Prostate gland (tissue), 2 donors: ENCODE results near the gene GSG1L. TPM values are rescaled to one million over a fixed set of nuclear protein-coding genes. Genes with fewer than 3 reads are reported as not detected.

Experiments
- DNase-seq: peaks from one replicate; pipeline ENCODE4 v3.0.0-alpha.2; 2019; ENCODE audit warnings: low spot score
- H3K27ac ChIP-seq, 2 donors: fragments of 200-600 bp; sonication (generic); 2 replicates each; pipeline ENCODE4 v1.5.1; 2017 to 2019
- H3K27me3 ChIP-seq: fragments of 200-600 bp; sonication (generic); replicated peaks from 2 replicates; pipeline ENCODE4 v1.5.1; 2019; ENCODE audit not compliant: insufficient read depth
- H3K36me3 ChIP-seq, 2 donors: fragments of 200-600 bp; sonication (generic); 1 replicate in 1 of 2; 2 replicates in 1 of 2; pipeline versions ENCODE4 v1.5.1 to v1.8.1; 2017 to 2019
- H3K4me1 ChIP-seq: fragments of 200-600 bp; sonication (generic); replicated peaks from 2 replicates; pipeline ENCODE4 v1.5.1; 2019
- H3K4me3 ChIP-seq, 2 donors: fragments of 200-600 bp; sonication (generic); 2 replicates each; pipeline ENCODE4 v1.5.1; 2017 to 2019
- H3K9me3 ChIP-seq: fragments of 200-600 bp; sonication (generic); 2 replicates; pipeline ENCODE4 v1.5.1; 2017
- POLR2A ChIP-seq: fragments of 450-650 bp; IDR thresholded peaks from one replicate; pipeline ENCODE4 v1.6.1; 2016; ENCODE audit warnings: antibody characterized with exemption, mild to moderate bottlenecking
- POLR2AphosphoS5 ChIP-seq: sonication (generic); formaldehyde crosslinking; IDR thresholded peaks from one replicate; pipeline ENCODE4 v1.6.1; 2017; ENCODE audit warnings: antibody characterized with exemption
- WGBS: methylation state at CpG from one replicate; pipeline ENCODE4 v1.1.5; 2018; 5-methylcytosine and 5-hydroxymethylcytosine counted together
- intact Hi-C: fragments of 100-400 bp; cut with DNase I; formaldehyde crosslinking; loops from one replicate; pipeline ENCODE4 v1.14.2; 2022
- total RNA-seq, 2 donors: library from RNA; depleted of rRNA; stranded (reverse); fragments of >200 nt; gene quantifications; one replicate each; pipeline ENCODE4 v1.1.0, GENCODE V29; 2016
- TF ChIP-seq, protein P1 (sequence below), 4 experiments: fragments of 200-600 bp in 2 of 4; fragments of 450-650 bp in 2 of 4; sonication (generic) in 2 of 4; IDR thresholded peaks; 1 replicate in 3 of 4; 2 replicates in 1 of 4; pipeline ENCODE4 v1.5.1; 2016 to 2019; ENCODE audit warnings: antibody characterized with exemption in 4 of 4, mild to moderate bottlenecking in 2 of 4, moderate library complexity in 2 of 4

GSG1L gene
- total RNA-seq, 2 donors from 2014 or later, result 0.91 TPM; not detected in 1

GRCh38 chr16:27749547-27749875 lies 314.0 kb downstream of the GSG1L start:
- Histone ChIP-seq H3K4me1 (no peaks in the 10 kb centered on the region), H3K27ac (no peak overlapping the region), H3K27me3 (no peaks in the 10 kb centered on the region), H3K36me3 (no peaks in the 10 kb centered on the region), H3K9me3 (no peaks in the 10 kb centered on the region), H3K4me3 (no peak overlapping the region)
- TF ChIP-seq POLR2A, result no peak
- DNase-seq, result no peak
- WGBS, result 90% methylated on average over 16 of the region's 16 CpGs
- intact Hi-C loops, result no loop called here

DNA sequence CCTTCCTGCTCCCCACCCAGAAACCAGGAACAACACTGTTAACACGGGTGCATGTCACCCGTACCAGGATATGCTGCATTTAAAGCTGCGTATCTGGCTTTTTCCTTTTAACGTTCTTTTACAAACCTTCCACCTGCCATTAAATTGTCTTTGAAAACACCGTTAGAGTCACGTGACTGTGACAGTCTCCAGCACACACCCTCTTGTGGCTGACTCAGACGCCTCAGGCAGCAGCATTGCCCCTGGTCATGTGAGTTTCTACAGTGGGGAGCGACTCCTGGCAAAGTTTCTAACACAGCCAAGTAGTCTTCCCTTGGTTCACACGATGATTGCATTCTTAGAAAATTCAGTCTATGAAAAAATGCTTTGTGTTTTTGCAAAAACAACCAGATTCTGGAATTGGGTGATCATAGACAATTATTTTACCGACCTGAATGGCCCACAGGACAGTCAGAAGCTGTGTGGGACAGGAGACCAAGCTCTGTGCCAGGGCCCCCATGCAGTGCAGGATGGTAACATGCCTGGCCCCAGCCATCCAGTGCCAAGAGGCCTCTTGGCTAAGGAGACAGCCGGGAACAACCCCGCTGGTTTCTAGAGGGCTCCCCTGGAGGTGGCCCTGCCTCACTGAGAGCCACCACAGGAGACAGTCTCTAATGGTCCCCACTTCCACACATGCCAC lies 314.5 kb downstream of the GSG1L start:
- H3K4me1 ChIP-seq, result no peaks in the 10 kb centered on the region
- H3K27ac ChIP-seq, result no peak overlapping the region
- 38% methylated on average over 12 of the region's 12 CpGs for WGBS
- H3K36me3 ChIP-seq, result no peaks in the 10 kb centered on the region
- H3K27me3 ChIP-seq, result no peaks in the 10 kb centered on the region
- H3K9me3 ChIP-seq, result no peaks in the 10 kb centered on the region
- peak; percentile 58 for DNase-seq
- TF ChIP-seq, protein P1, sequence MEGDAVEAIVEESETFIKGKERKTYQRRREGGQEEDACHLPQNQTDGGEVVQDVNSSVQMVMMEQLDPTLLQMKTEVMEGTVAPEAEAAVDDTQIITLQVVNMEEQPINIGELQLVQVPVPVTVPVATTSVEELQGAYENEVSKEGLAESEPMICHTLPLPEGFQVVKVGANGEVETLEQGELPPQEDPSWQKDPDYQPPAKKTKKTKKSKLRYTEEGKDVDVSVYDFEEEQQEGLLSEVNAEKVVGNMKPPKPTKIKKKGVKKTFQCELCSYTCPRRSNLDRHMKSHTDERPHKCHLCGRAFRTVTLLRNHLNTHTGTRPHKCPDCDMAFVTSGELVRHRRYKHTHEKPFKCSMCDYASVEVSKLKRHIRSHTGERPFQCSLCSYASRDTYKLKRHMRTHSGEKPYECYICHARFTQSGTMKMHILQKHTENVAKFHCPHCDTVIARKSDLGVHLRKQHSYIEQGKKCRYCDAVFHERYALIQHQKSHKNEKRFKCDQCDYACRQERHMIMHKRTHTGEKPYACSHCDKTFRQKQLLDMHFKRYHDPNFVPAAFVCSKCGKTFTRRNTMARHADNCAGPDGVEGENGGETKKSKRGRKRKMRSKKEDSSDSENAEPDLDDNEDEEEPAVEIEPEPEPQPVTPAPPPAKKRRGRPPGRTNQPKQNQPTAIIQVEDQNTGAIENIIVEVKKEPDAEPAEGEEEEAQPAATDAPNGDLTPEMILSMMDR (IDR thresholded peaks at IDR 0.05), result peak in 3 of 4 experiments; percentile 38 to 55 (median 41)
- TF ChIP-seq POLR2A (no peak), POLR2AphosphoS5 (peak; percentile 70)
- H3K4me3 ChIP-seq, result no peak overlapping the region
- intact Hi-C loops, result no loop called here

GRCh38 chr16:27747946-27748345 lies 315.6 kb downstream of the GSG1L start:
- H3K27ac ChIP-seq, result no peak overlapping the region
- H3K4me1 ChIP-seq, result no peaks in the 10 kb centered on the region
- WGBS, result 93% methylated on average over 14 of the region's 14 CpGs
- intact Hi-C loops, result no loop called here
- no peaks in the 10 kb centered on the region for H3K36me3 ChIP-seq
- TF ChIP-seq, protein P1 (IDR thresholded peaks at IDR 0.05), result no peak
- TF ChIP-seq POLR2AphosphoS5 (no peak), POLR2A (no peak)
- H3K27me3 ChIP-seq, result no peaks in the 10 kb centered on the region
- H3K4me3 ChIP-seq, result no peak overlapping the region
- DNase-seq, result no peak
- H3K9me3 ChIP-seq, result no peaks in the 10 kb centered on the region

- no peak for TF ChIP-seq POLR2A
- TF ChIP-seq, protein P1 (IDR thresholded peaks at IDR 0.05), result no peak
- TF ChIP-seq POLR2AphosphoS5, result no peak
- 94% methylated on average over 18 of the region's 18 CpGs for WGBS
- no peaks in the 10 kb centered on the region for H3K27me3 ChIP-seq
- intact Hi-C loops, result no loop called here
- H3K36me3 ChIP-seq, result no peaks in the 10 kb centered on the region
- no peaks in the 10 kb centered on the region for H3K4me1 ChIP-seq
- H3K9me3 ChIP-seq, result no peaks in the 10 kb centered on the region
- H3K27ac ChIP-seq, result no peak overlapping the region
- no peak for DNase-seq
- no peak overlapping the region for H3K4me3 ChIP-seq
These were observed 317.2 kb downstream of the GSG1L start for GRCh38 chr16:27746076-27746855.

DNA sequence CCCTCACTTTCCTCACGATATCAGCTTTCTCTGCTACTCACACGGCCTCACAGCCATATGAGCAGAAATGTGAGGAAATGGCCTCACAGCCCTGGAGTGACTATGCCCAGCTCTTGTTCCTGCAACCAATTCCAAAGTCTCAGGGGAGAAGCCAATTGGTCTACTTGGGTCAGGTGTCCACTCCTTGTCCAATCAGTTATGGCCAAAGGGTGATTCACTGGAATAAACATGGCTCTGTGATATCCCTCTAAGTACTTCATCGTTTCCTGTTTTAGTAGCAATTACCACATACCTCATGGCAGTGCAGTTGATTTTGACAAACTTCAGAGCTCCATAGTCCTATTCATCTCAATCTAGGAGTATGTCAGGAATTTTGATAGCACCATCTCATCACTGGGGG lies 318.2 kb downstream of the GSG1L start:
- intact Hi-C loops, result no loop called here
- no peaks in the 10 kb centered on the region for H3K36me3 ChIP-seq
- H3K27me3 ChIP-seq, result no peaks in the 10 kb centered on the region
- H3K4me3 ChIP-seq, result no peak overlapping the region
- no peak for DNase-seq
- H3K9me3 ChIP-seq, result no peaks in the 10 kb centered on the region
- no peak for TF ChIP-seq POLR2A
- TF ChIP-seq, protein P1 (IDR thresholded peaks at IDR 0.05), result no peak
- TF ChIP-seq POLR2AphosphoS5, result no peak
- no peak overlapping the region for H3K27ac ChIP-seq
- WGBS, result 92% methylated on average over 3 of the region's 3 CpGs
- no peaks in the 10 kb centered on the region for H3K4me1 ChIP-seq
